Breast epithelium (tissue), 3 donors: ENCODE measurements around the gene LDHB.

Experiments
- CTCF ChIP-seq, 3 donors: fragments of 450-650 bp; IDR thresholded peaks; one replicate each; pipeline ENCODE4 v1.5.1; 2016 to 2017; ENCODE audit warnings: antibody characterized with exemption in 3 of 3, mild to moderate bottlenecking in 3 of 3, moderate library complexity in 3 of 3
- POLR2A ChIP-seq: fragments of 450-650 bp; IDR thresholded peaks from one replicate; pipeline ENCODE4 v1.6.1; 2016; ENCODE audit warnings: antibody characterized with exemption, mild to moderate bottlenecking, moderate library complexity

- TF ChIP-seq CTCF (IDR thresholded peaks at IDR 0.05), result no peak
- no peak for TF ChIP-seq POLR2A
These were observed 1.7 kb upstream of the LDHB start for GRCh38 chr12:21659383-21659782.
